WTC11 (cell line): ENCODE data around the gene KEAP1. TPM values are rescaled to one million over a fixed set of nuclear protein-coding genes. Genes with fewer than 3 reads are reported as not detected.
A peak's percentile ranks its signal among the peaks of the same experiment; 100 is the strongest.

ENCODE experiments used
- ATAC-seq: fragments of 200-7000 bp; cut with Tn5 transposase; 2 replicates; pipeline ENCODE4 v1.10.0; 2021; ENCODE audit warnings: mild to moderate bottlenecking, moderate library complexity
- CTCF ChIA-PET: fragments of 300-600 bp; sonication (Branson Sonifier 250); formaldehyde crosslinking; loops from one replicate; lab custom pipeline; 2021; ENCODE audit warnings: antibody characterized with exemption; lab: Charles Lee
- POLR2A ChIA-PET: fragments of 350-600 bp; sonication (Branson Sonifier 250); formaldehyde crosslinking; loops from one replicate; lab custom pipeline; 2021; ENCODE audit warnings: antibody characterized with exemption; lab: Charles Lee
- DNase-seq: peaks from one replicate; pipeline ENCODE4 v3.0.0; 2021; ENCODE audit warnings: low spot score
- H3K27ac Mint-ChIP-seq: 2 replicates; pipeline ENCODE4 v1.8.0; 2021; ENCODE audit warnings: mixed read lengths
- H3K27me3 Mint-ChIP-seq: 2 replicates; pipeline ENCODE4 v1.8.0; 2021; ENCODE audit warnings: low read depth, mild to moderate bottlenecking, moderate library complexity, mixed read lengths
- H3K36me3 Mint-ChIP-seq: 2 replicates; pipeline ENCODE4 v1.8.0; 2021; ENCODE audit warnings: mixed read lengths
- H3K4me1 Mint-ChIP-seq: 2 replicates; pipeline ENCODE4 v1.8.0; 2022; ENCODE audit warnings: mixed read lengths
- H3K4me3 Mint-ChIP-seq: 2 replicates; pipeline ENCODE4 v1.8.0; 2021; ENCODE audit warnings: mild to moderate bottlenecking, moderate library complexity, mixed read lengths
- H3K9me3 Mint-ChIP-seq: 2 replicates; pipeline ENCODE4 v1.8.0; 2021; ENCODE audit warnings: mixed read lengths
- CBFB ChIP-seq: sonication (generic); formaldehyde crosslinking; IDR thresholded peaks from 2 replicates; pipeline ENCODE4 v1.8.1; 2022; ENCODE audit warnings: mild to moderate bottlenecking, low read depth, missing genetic modification reagents
- CREM ChIP-seq: sonication (generic); formaldehyde crosslinking; IDR thresholded peaks from 2 replicates; pipeline ENCODE4 v1.8.1; 2022; ENCODE audit warnings: mild to moderate bottlenecking, missing genetic modification reagents, moderate library complexity
- ESRRA ChIP-seq: sonication (generic); formaldehyde crosslinking; IDR thresholded peaks from 2 replicates; pipeline ENCODE4 v1.8.1; 2022; ENCODE audit warnings: mild to moderate bottlenecking, missing genetic modification reagents, borderline replicate concordance
- FOXJ3 ChIP-seq: sonication (generic); formaldehyde crosslinking; IDR thresholded peaks from 2 replicates; pipeline ENCODE4 v1.9.0; 2021; ENCODE audit warnings: missing genetic modification reagents, mild to moderate bottlenecking, borderline replicate concordance
- FOXK1 ChIP-seq: sonication (generic); formaldehyde crosslinking; IDR thresholded peaks from 2 replicates; pipeline ENCODE4 v1.8.0; 2022; ENCODE audit warnings: mild to moderate bottlenecking, moderate library complexity, missing genetic modification reagents
- GTF2I ChIP-seq: fragments of 250-450 bp; sonication (Bioruptor Pico); conservative IDR thresholded peaks from 2 replicates; pipeline ENCODE4 v1.4.0; 2021; ENCODE audit warnings: mild to moderate bottlenecking
- JAZF1 ChIP-seq: fragments of 250-450 bp; sonication (Bioruptor Pico); IDR thresholded peaks from 2 replicates; pipeline ENCODE4 v1.9.0; 2021; ENCODE audit warnings: moderate library complexity, mild to moderate bottlenecking, inconsistent platforms
- MYBL2 ChIP-seq: sonication (generic); formaldehyde crosslinking; IDR thresholded peaks from 2 replicates; pipeline ENCODE4 v1.8.1; 2023; ENCODE audit warnings: mild to moderate bottlenecking, moderate library complexity, missing genetic modification reagents
- NFATC4 ChIP-seq: fragments of 250-450 bp; sonication (Bioruptor Pico); IDR thresholded peaks from 2 replicates; pipeline ENCODE4 v1.9.0; 2021; ENCODE audit warnings: mild to moderate bottlenecking
- NFYB ChIP-seq: sonication (generic); formaldehyde crosslinking; conservative IDR thresholded peaks from 2 replicates; pipeline ENCODE4 v1.8.0; 2022; ENCODE audit warnings: low read depth, missing genetic modification reagents
- OVOL2 ChIP-seq: fragments of 250-450 bp; sonication (Bioruptor Pico); IDR thresholded peaks from 2 replicates; pipeline ENCODE4 v1.9.0; 2021; ENCODE audit warnings: mild to moderate bottlenecking, borderline replicate concordance
- RELA ChIP-seq: sonication (generic); formaldehyde crosslinking; IDR thresholded peaks from 2 replicates; pipeline ENCODE4 v1.8.1; 2022; ENCODE audit warnings: missing genetic modification reagents, mild to moderate bottlenecking, borderline replicate concordance
- RORB ChIP-seq: fragments of 250-450 bp; sonication (Bioruptor Pico); IDR thresholded peaks from 2 replicates; pipeline ENCODE4 v1.9.0; 2021; ENCODE audit warnings: mild to moderate bottlenecking
- SP1 ChIP-seq: sonication (generic); formaldehyde crosslinking; conservative IDR thresholded peaks from 2 replicates; pipeline ENCODE4 v1.8.1; 2022; ENCODE audit warnings: missing genetic modification reagents
- TCF7 ChIP-seq: sonication (generic); formaldehyde crosslinking; IDR thresholded peaks from 2 replicates; pipeline ENCODE4 v1.8.0; 2022; ENCODE audit warnings: mild to moderate bottlenecking, low read depth, missing genetic modification reagents, moderate library complexity
- TEAD1 ChIP-seq: sonication (generic); formaldehyde crosslinking; IDR thresholded peaks from 2 replicates; pipeline ENCODE4 v1.8.0; 2022; ENCODE audit warnings: mild to moderate bottlenecking, missing genetic modification reagents
- ZNF263 ChIP-seq: sonication (generic); formaldehyde crosslinking; IDR thresholded peaks from 2 replicates; pipeline ENCODE4 v1.8.1; 2022; ENCODE audit warnings: low read depth, mild to moderate bottlenecking, moderate library complexity, missing genetic modification reagents
- ZNF317 ChIP-seq: sonication (generic); formaldehyde crosslinking; IDR thresholded peaks from 2 replicates; pipeline ENCODE4 v1.8.1; 2023; ENCODE audit warnings: low read depth, mild to moderate bottlenecking, moderate library complexity, missing genetic modification reagents, borderline replicate concordance
- ZNF423 ChIP-seq: fragments of 250-450 bp; sonication (Bioruptor Pico); IDR thresholded peaks from 2 replicates; pipeline ENCODE4 v2.1.2; 2022; ENCODE audit warnings: mild to moderate bottlenecking, moderate library complexity
- total RNA-seq: library from RNA; stranded (reverse); gene quantifications from 3 replicates; pipeline ENCODE4 v1.2.3, GENCODE V29; 2021
- TF ChIP-seq, protein P1 (sequence below): sonication (generic); formaldehyde crosslinking; IDR thresholded peaks from 2 replicates; pipeline ENCODE4 v1.8.0; 2022; ENCODE audit warnings: mild to moderate bottlenecking, missing genetic modification reagents
- TF ChIP-seq, protein P2 (sequence below): sonication (generic); formaldehyde crosslinking; IDR thresholded peaks from 2 replicates; pipeline ENCODE4 v1.8.0; 2023; ENCODE audit warnings: missing genetic modification reagents, mild to moderate bottlenecking, borderline replicate concordance
- TF ChIP-seq, protein P3 (sequence below): sonication (generic); formaldehyde crosslinking; IDR thresholded peaks from 2 replicates; pipeline ENCODE4 v1.8.1; 2022; ENCODE audit warnings: missing genetic modification reagents, borderline replicate concordance

Gene KEAP1
- total RNA-seq, 1 experiment from 2014 or later: 68.7 TPM

DNA sequence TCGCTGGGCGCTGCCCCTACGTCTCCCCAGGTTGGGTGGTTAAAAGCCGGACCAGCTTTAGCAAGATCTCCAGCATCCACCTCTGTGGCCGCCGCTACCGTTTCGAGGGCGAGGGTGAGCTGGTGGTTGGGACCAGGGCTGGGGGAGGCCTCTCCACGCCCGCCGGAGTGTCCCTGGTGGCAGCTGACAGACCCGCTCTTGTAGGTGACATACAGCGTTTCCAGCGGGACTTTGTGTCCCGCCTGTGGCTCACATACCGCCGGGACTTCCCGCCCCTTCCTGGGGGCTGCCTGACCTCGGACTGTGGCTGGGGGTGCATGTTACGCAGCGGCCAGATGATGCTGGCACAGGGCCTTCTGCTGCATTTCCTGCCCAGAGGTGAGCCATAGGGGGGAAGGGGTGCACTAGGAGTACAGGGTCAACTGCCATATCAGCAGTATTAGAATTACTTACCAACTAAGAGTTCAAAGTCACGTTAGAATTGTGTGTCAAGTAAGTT is 41.6 kb upstream of the KEAP1 start:
- Mint-ChIP-seq H3K4me1 (peaks cover 4% of the 10 kb centered on the region; the same call in 1 of the 2 replicates), H3K36me3 (peaks cover 22% of the 10 kb centered on the region), H3K4me3 (peak overlapping the region; percentile 83), H3K27me3 (0 out of 2 replicates have a peak, but pooled peaks cover 2% of the 10 kb centered on the region), H3K9me3 (no peaks in the 10 kb centered on the region), H3K27ac (peak overlapping the region; percentile 60; the same call in 1 of the 2 replicates)
- ATAC-seq (no peak), DNase-seq (no peak)
- TF ChIP-seq, protein P1, sequence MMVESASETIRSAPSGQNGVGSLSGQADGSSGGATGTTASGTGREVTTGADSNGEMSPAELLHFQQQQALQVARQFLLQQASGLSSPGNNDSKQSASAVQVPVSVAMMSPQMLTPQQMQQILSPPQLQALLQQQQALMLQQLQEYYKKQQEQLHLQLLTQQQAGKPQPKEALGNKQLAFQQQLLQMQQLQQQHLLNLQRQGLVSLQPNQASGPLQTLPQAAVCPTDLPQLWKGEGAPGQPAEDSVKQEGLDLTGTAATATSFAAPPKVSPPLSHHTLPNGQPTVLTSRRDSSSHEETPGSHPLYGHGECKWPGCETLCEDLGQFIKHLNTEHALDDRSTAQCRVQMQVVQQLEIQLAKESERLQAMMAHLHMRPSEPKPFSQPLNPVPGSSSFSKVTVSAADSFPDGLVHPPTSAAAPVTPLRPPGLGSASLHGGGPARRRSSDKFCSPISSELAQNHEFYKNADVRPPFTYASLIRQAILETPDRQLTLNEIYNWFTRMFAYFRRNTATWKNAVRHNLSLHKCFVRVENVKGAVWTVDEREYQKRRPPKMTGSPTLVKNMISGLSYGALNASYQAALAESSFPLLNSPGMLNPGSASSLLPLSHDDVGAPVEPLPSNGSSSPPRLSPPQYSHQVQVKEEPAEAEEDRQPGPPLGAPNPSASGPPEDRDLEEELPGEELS (CRISPR knock-in tag): no peak
- 0 out of 2 replicates have a peak, but pooled peaks have one; percentile 39 for TF ChIP-seq ESRRA (CRISPR knock-in tag)
- POLR2A ChIA-PET: no interaction called here
- CTCF ChIA-PET: interaction anchor here (5.8 kb wide), 1 partner anchor 156 kb away, joined by 51 read pairs; the partner anchor contains the start of gene QTRT1

DNA sequence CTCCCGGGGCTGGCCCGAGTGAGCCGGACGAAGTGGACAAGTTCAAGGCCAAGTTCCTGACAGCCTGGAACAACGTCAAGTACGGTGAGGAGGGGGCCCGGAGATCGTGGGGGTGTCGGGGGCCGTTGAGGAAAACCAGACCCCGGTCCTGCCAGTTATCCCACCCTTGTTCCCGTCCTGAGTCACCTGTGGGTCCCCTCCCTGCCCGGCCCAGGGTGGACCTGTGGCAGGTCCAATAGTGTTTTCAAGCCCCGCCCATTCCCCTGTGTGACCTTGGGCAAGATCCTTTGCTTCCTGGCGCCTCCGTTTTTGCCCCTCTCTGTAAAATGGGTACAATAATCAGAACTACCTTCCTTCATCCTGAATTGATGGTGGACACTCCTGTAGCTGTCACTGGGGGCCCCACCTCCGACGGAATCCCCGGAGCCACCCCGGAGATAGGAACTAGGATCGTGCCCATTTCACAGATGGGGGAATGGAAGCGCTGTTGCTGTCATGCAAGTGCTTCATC is 41.1 kb upstream of the KEAP1 start:
- Mint-ChIP-seq H3K9me3 (no peaks in the 10 kb centered on the region), H3K27me3 (peaks cover 2% of the 10 kb centered on the region; the same call in 1 of the 2 replicates), H3K36me3 (peaks cover 18% of the 10 kb centered on the region), H3K4me1 (peaks cover 4% of the 10 kb centered on the region; the same call in 1 of the 2 replicates), H3K4me3 (peak overlapping the region; percentile 83), H3K27ac (peak overlapping the region; percentile 65; the same call in 1 of the 2 replicates)
- CTCF ChIA-PET: interaction anchor here (5.8 kb wide), 1 partner anchor 156 kb away, joined by 51 read pairs; the partner anchor contains the start of gene QTRT1
- ATAC-seq (no peak), DNase-seq (no peak)
- POLR2A ChIA-PET: no interaction called here
- TF ChIP-seq ZNF423 (no peak), FOXJ3 (no peak), FOXK1 (CRISPR knock-in tag) (0 out of 2 replicates have a peak, but pooled peaks have one; percentile 11), NFATC4 (no peak), MYBL2 (no peak), GTF2I (CRISPR knock-in tag) (peak; percentile 84; the same call in 1 of the 2 replicates), CBFB (CRISPR knock-in tag) (no peak), RORB (no peak), OVOL2 (CRISPR knock-in tag) (no peak), JAZF1 (CRISPR knock-in tag) (no peak), RELA (no peak), TEAD1 (CRISPR knock-in tag) (no peak), ESRRA (CRISPR knock-in tag) (peak; percentile 96), ZNF317 (CRISPR knock-in tag) (no peak)

DNA sequence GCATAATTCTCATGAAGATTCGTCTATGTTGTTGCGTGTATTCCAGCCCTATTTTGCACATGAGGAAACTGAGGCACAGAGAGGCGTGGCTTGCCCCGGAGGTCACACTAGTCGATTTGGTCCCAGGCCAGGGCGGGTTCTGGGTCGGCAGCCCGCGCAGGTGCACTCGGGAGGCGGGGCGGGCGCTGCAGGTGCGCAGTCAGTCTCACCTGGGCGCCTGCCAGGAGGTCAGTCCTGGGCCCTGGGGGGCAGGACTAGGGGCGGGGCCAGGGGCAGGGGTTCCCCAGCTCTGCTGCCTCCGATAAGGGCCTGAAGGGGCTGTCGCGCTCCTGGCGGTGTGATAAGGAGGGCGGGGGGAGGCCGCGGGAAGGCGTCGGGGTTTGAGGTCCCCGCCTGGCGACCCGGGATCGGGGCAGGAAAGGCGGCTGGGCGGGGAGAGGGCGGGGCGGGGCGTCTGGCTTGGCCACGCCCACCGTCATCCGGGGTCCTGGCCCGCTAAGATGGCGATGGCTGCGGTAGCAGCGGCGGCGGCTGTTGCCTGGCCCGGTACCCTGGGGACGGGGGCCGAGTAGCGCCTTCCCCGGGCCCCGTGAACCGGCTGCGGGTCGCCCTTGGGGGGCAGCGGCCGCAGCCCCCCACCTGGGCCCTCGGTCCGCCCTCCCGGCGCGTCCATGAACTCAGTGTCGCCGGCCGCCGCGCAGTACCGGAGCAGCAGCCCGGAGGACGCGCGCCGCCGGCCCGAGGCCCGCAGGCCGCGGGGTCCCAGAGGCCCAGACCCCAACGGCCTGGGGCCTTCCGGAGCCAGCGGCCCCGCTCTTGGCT is 40.5 kb upstream of the KEAP1 start, which contains the start of gene ATG4D:
ATG4D (plus strand) TSS at position 485 of the 822 bp plus-strand sequence; CDS start at position 672, 187 bp downstream.
- peaks cover 4% of the 10 kb centered on the region; the same call in 1 of the 2 replicates for H3K4me1 Mint-ChIP-seq
- H3K27ac Mint-ChIP-seq: peak within 1 kb of the TSS; percentile 93
- POLR2A ChIA-PET: interaction anchor here (0.7 to 1.0 kb wide), 2 partner anchors 22 to 81 kb away, joined by 3 read pairs; partner anchors contain the start of gene KRI1
- peaks cover 6% of the 10 kb centered on the region for H3K27me3 Mint-ChIP-seq
- H3K36me3 Mint-ChIP-seq: peaks cover 11% of the 10 kb centered on the region
- H3K4me3 Mint-ChIP-seq: peak within 1 kb of the TSS; percentile 83
- peak; percentile 92 for DNase-seq
- ATAC-seq: peak; percentile 87
- H3K9me3 Mint-ChIP-seq: no peaks in the 10 kb centered on the region
- CTCF ChIA-PET: interaction anchor here (0.5 to 5.8 kb wide), 14 partner anchors 9 to 345 kb away, joined by 3 to 51 read pairs (median 4); partner anchors contain the start of gene QTRT1
- 0 out of 2 replicates have a peak, but pooled peaks have one; percentile 10 for TF ChIP-seq FOXK1 (CRISPR knock-in tag)
- TF ChIP-seq CREM: 0 out of 2 replicates have a peak, but pooled peaks have one; percentile 21
- TF ChIP-seq, protein P2, sequence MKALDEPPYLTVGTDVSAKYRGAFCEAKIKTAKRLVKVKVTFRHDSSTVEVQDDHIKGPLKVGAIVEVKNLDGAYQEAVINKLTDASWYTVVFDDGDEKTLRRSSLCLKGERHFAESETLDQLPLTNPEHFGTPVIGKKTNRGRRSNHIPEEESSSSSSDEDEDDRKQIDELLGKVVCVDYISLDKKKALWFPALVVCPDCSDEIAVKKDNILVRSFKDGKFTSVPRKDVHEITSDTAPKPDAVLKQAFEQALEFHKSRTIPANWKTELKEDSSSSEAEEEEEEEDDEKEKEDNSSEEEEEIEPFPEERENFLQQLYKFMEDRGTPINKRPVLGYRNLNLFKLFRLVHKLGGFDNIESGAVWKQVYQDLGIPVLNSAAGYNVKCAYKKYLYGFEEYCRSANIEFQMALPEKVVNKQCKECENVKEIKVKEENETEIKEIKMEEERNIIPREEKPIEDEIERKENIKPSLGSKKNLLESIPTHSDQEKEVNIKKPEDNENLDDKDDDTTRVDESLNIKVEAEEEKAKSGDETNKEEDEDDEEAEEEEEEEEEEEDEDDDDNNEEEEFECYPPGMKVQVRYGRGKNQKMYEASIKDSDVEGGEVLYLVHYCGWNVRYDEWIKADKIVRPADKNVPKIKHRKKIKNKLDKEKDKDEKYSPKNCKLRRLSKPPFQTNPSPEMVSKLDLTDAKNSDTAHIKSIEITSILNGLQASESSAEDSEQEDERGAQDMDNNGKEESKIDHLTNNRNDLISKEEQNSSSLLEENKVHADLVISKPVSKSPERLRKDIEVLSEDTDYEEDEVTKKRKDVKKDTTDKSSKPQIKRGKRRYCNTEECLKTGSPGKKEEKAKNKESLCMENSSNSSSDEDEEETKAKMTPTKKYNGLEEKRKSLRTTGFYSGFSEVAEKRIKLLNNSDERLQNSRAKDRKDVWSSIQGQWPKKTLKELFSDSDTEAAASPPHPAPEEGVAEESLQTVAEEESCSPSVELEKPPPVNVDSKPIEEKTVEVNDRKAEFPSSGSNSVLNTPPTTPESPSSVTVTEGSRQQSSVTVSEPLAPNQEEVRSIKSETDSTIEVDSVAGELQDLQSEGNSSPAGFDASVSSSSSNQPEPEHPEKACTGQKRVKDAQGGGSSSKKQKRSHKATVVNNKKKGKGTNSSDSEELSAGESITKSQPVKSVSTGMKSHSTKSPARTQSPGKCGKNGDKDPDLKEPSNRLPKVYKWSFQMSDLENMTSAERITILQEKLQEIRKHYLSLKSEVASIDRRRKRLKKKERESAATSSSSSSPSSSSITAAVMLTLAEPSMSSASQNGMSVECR (CRISPR knock-in tag): no peak
- peak; percentile 97 for TF ChIP-seq ZNF423
- TF ChIP-seq SP1: peak; percentile 72
- peak; percentile 24; the same call in 1 of the 2 replicates for TF ChIP-seq NFYB
- TF ChIP-seq ZNF263 (CRISPR knock-in tag): no peak
- TF ChIP-seq TEAD1 (CRISPR knock-in tag): peak; percentile 30; the same call in 1 of the 2 replicates
- TF ChIP-seq TCF7 (CRISPR knock-in tag): 0 out of 2 replicates have a peak, but pooled peaks have one; percentile 62
- TF ChIP-seq, protein P3, sequence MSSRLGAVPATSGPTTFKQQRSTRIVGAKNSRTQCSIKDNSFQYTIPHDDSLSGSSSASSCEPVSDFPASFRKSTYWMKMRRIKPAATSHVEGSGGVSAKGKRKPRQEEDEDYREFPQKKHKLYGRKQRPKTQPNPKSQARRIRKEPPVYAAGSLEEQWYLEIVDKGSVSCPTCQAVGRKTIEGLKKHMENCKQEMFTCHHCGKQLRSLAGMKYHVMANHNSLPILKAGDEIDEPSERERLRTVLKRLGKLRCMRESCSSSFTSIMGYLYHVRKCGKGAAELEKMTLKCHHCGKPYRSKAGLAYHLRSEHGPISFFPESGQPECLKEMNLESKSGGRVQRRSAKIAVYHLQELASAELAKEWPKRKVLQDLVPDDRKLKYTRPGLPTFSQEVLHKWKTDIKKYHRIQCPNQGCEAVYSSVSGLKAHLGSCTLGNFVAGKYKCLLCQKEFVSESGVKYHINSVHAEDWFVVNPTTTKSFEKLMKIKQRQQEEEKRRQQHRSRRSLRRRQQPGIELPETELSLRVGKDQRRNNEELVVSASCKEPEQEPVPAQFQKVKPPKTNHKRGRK (CRISPR knock-in tag): no peak
